ENCODE measurements around the gene USH1G. TPM values are rescaled to one million over a fixed set of nuclear protein-coding genes. Genes with fewer than 3 reads are reported as not detected.

The USH1G gene
- polyA plus RNA-seq, 1 experiment: not detected

- H3K9me3 ChIP-seq (ENCODE audit: control insufficient read depth, insufficient read depth, low read length): no peaks in the 10 kb centered on the region; the same call in 1 of the 2 replicates
- POLR2A ChIA-PET: no interaction called here
- no peak for DNase-seq (ENCODE audit: low read depth, low spot score)
- CTCF ChIA-PET: interaction anchor here (1.0 kb wide), 1 partner anchor 8 kb away, joined by 3 read pairs; no protein-coding TSS in a partner anchor
- peaks cover 34% of the 10 kb centered on the region for H3K27me3 ChIP-seq (ENCODE audit: control insufficient read depth, insufficient read depth, low read length)
- TF ChIP-seq CTCF (IDR thresholded peaks at IDR 0.05; ENCODE audit: low read depth, low read length): no peak
- no peak overlapping the region for H3K27ac ChIP-seq (ENCODE audit: low read depth, low read length)
- H3K4me3 ChIP-seq (ENCODE audit: low read depth, low read length): no peak overlapping the region
Observed at GRCh38 chr17:74954115-74954514, 31.1 kb upstream of the USH1G start.

- ChIA-PET POLR2A (no interaction called here), CTCF (interaction anchor here (0.8 to 1.2 kb wide), 3 partner anchors 7 to 29 kb away, joined by 3 to 6 read pairs (median 3); partner anchors contain the start of gene OTOP2)
- H3K27ac ChIP-seq (ENCODE audit: low read depth, low read length): no peak overlapping the region
Observed at GRCh38 chr17:74953134-74953687, 30.2 kb upstream of the USH1G start.

GRCh38 chr17:74952431-74953133 is 29.5 kb upstream of the USH1G start:
- no peak for TF ChIP-seq CTCF (IDR thresholded peaks at IDR 0.05; ENCODE audit: low read depth, low read length)
- ChIA-PET POLR2A (no interaction called here), CTCF (interaction anchor here (0.8 to 1.2 kb wide), 3 partner anchors 8 to 10 kb away, joined by 3 to 6 read pairs (median 3); no protein-coding TSS in a partner anchor)
- peaks cover 35% of the 10 kb centered on the region for H3K27me3 ChIP-seq (ENCODE audit: control insufficient read depth, insufficient read depth, low read length)
- no peak overlapping the region for H3K27ac ChIP-seq (ENCODE audit: low read depth, low read length)
- no peaks in the 10 kb centered on the region; the same call in 1 of the 2 replicates for H3K9me3 ChIP-seq (ENCODE audit: control insufficient read depth, insufficient read depth, low read length)
- no peak for DNase-seq (ENCODE audit: low read depth, low spot score)
- H3K4me3 ChIP-seq (ENCODE audit: low read depth, low read length): no peak overlapping the region

More at GRCh38 chr17:74953134-74953687, 30.2 kb upstream of the USH1G start:
- no peaks in the 10 kb centered on the region; the same call in 1 of the 2 replicates for H3K9me3 ChIP-seq (ENCODE audit: control insufficient read depth, insufficient read depth, low read length)
- no peak overlapping the region for H3K4me3 ChIP-seq (ENCODE audit: low read depth, low read length)
- H3K27me3 ChIP-seq (ENCODE audit: control insufficient read depth, insufficient read depth, low read length): peaks cover 35% of the 10 kb centered on the region
- no peak for TF ChIP-seq CTCF (IDR thresholded peaks at IDR 0.05; ENCODE audit: low read depth, low read length)
- DNase-seq (ENCODE audit: low read depth, low spot score): no peak

- ChIA-PET CTCF (interaction anchor here (0.8 to 4.7 kb wide), 3 partner anchors 9 to 10 kb away, joined by 3 to 21 read pairs (median 6); no protein-coding TSS in a partner anchor), POLR2A (no interaction called here)
- TF ChIP-seq CTCF (IDR thresholded peaks at IDR 0.05; ENCODE audit: low read depth, low read length): no peak
- DNase-seq (ENCODE audit: low read depth, low spot score): no peak
- peaks cover 39% of the 10 kb centered on the region for H3K27me3 ChIP-seq (ENCODE audit: control insufficient read depth, insufficient read depth, low read length)
- no peak overlapping the region for H3K27ac ChIP-seq (ENCODE audit: low read depth, low read length)
- no peak overlapping the region for H3K4me3 ChIP-seq (ENCODE audit: low read depth, low read length)
- no peaks in the 10 kb centered on the region; the same call in 1 of the 2 replicates for H3K9me3 ChIP-seq (ENCODE audit: control insufficient read depth, insufficient read depth, low read length)
Observed at GRCh38 chr17:74951680-74952421, 28.8 kb upstream of the USH1G start.

All from AG04450 (cell line).